ENCODE measurements around the gene FOXO4.

- no peak for TF ChIP-seq CTCF (conservative IDR thresholded peaks at IDR 0.05; ENCODE audit: low read length)
- no peak for TF ChIP-seq EZH2phosphoT487 (IDR thresholded peaks at IDR 0.05; ENCODE audit: borderline replicate concordance, low read depth, low read length)
Measured at GRCh38 chrX:71082124-71082647, 13.5 kb upstream of the FOXO4 start.
